ENCODE results near the gene PPP1R26.

- no peak for TF ChIP-seq CTCF (IDR thresholded peaks at IDR 0.05)
- no peak for TF ChIP-seq POLR2A (IDR thresholded peaks at IDR 0.05)
Measured at GRCh38 chr9:135502873-135503321, 23.3 kb downstream of the PPP1R26 start.
